ENCODE measurements around the gene ANLN. TPM values are rescaled to one million over a fixed set of nuclear protein-coding genes. Genes with fewer than 3 reads are reported as not detected.
A peak's percentile ranks its signal among the peaks of the same experiment; 100 is the strongest.

Gene ANLN
- total and polyA plus RNA-seq, 9 of the 15 experiments (the other 6 are each of a cell fraction or from before 2014, with no cell fraction given): 18.1 to 66.2 (median 38.7) TPM

DNA sequence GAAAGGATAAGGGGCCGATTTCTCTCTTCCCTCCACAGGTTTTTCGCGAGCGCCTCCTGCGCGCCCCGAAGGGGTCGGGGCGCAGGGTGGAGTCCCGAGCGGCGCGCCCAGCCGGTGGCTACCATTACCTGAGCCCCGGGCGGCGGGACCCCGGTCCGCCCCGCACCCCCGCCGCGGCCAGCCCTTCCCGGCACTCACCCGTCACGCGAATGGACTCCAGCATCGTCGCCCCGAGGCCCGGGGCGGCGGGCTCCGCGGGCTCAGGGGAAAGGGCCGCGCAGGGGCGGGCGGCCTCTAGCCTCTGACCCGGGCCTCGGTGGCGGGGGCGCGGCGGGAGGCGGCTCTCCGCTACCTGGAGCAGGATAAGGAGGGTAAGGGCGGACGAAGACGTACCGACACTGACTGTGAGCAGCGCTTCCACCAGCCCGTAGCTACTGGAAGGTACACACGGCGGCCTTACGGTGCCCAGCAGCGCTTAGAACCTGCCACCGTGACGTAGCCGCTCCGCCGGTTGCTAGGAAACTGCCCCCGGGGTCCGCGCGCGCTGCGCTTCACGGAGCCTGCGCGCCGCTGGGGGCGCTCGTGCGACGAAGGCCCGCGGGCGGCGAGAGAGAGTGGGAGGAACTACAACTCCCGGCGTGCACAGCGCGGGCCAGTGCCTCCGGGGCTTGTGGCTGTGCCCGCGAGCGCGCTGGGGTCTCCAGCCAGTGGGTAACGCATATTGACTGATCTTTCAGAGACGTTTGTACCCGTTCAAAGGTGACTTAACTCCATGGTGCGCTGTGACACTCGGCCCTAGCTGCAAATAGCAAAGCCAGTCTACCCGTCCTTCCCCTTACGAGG is 22.7 kb upstream of the ANLN start (continued):
- TF ChIP-seq, protein P1, sequence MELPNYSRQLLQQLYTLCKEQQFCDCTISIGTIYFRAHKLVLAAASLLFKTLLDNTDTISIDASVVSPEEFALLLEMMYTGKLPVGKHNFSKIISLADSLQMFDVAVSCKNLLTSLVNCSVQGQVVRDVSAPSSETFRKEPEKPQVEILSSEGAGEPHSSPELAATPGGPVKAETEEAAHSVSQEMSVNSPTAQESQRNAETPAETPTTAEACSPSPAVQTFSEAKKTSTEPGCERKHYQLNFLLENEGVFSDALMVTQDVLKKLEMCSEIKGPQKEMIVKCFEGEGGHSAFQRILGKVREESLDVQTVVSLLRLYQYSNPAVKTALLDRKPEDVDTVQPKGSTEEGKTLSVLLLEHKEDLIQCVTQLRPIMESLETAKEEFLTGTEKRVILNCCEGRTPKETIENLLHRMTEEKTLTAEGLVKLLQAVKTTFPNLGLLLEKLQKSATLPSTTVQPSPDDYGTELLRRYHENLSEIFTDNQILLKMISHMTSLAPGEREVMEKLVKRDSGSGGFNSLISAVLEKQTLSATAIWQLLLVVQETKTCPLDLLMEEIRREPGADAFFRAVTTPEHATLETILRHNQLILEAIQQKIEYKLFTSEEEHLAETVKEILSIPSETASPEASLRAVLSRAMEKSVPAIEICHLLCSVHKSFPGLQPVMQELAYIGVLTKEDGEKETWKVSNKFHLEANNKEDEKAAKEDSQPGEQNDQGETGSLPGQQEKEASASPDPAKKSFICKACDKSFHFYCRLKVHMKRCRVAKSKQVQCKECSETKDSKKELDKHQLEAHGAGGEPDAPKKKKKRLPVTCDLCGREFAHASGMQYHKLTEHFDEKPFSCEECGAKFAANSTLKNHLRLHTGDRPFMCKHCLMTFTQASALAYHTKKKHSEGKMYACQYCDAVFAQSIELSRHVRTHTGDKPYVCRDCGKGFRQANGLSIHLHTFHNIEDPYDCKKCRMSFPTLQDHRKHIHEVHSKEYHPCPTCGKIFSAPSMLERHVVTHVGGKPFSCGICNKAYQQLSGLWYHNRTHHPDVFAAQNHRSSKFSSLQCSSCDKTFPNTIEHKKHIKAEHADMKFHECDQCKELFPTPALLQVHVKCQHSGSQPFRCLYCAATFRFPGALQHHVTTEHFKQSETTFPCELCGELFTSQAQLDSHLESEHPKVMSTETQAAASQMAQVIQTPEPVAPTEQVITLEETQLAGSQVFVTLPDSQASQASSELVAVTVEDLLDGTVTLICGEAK (IDR thresholded peaks at IDR 0.05): peak; percentile 37; the same call in 1 of the 2 replicates
- TF ChIP-seq, protein P1 (CRISPR knock-in tag; IDR thresholded peaks at IDR 0.05): no peak
- TF ChIP-seq XRCC3 (IDR thresholded peaks at IDR 0.05) (no peak), RBBP5 (IDR thresholded peaks at IDR 0.05; ENCODE audit: borderline replicate concordance, insufficient read depth, low read length, poor library complexity, severe bottlenecking) (peak; percentile 54), TBL1XR1 (IDR thresholded peaks at IDR 0.05; ENCODE audit: low read length in 2 of 2) (0 out of 4 replicates have a peak, but pooled peaks of 1 of the 2 experiments have one; percentile 49), RBFOX2 (IDR thresholded peaks at IDR 0.05; ENCODE audit: low read depth, low read length) (peak; percentile 49), CCNT2 (IDR thresholded peaks at IDR 0.05; ENCODE audit: borderline replicate concordance, extremely low read depth, insufficient read length, low read depth, low read length) (peak; percentile 64), KAT8 (IDR thresholded peaks at IDR 0.05; ENCODE audit: low read depth) (no peak), MYNN (IDR thresholded peaks at IDR 0.05) (no peak; the same call in 1 of the 2 replicates), MYNN (CRISPR knock-in tag; IDR thresholded peaks at IDR 0.05) (no peak), SMARCB1 (IDR thresholded peaks at IDR 0.05; ENCODE audit: insufficient read length, low read depth) (no peak), PYGO2 (tag; IDR thresholded peaks at IDR 0.05) (no peak), THAP12 (CRISPR knock-in tag; IDR thresholded peaks at IDR 0.05) (0 out of 2 replicates have a peak, but pooled peaks have one; percentile 20), SMARCE1 (IDR thresholded peaks at IDR 0.05) (no peak)
- TF ChIP-seq, protein P2, sequence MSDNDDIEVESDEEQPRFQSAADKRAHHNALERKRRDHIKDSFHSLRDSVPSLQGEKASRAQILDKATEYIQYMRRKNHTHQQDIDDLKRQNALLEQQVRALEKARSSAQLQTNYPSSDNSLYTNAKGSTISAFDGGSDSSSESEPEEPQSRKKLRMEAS (CRISPR knock-in tag; IDR thresholded peaks at IDR 0.05): peak; percentile 45; the same call in 1 of the 2 replicates
